ENCODE results near the gene TMEM259. TPM values are rescaled to one million over a fixed set of nuclear protein-coding genes. Genes with fewer than 3 reads are reported as not detected.

Gene TMEM259
- total RNA-seq, 2 experiments from 2014 or later: 172 to 212 TPM

GRCh38 chr19:970695-971094, 50.2 kb downstream of the TMEM259 start:
- H3K27me3 Mint-ChIP-seq: no peaks in the 10 kb centered on the region
- no peak overlapping the region for H3K4me3 Mint-ChIP-seq
- no peak for DNase-seq
- H3K36me3 Mint-ChIP-seq: peaks cover 42% of the 10 kb centered on the region
- CTCF ChIA-PET: interaction anchor here (1.1 to 1.6 kb wide), 4 partner anchors 11 to 120 kb away, joined by 3 to 6 read pairs (median 4); no protein-coding TSS in a partner anchor
- H3K4me1 Mint-ChIP-seq: no peaks in the 10 kb centered on the region
- peaks cover 2% of the 10 kb centered on the region for H3K9me3 Mint-ChIP-seq (ENCODE audit: low read depth)
- H3K27ac Mint-ChIP-seq: peak overlapping the region; percentile 35
- ATAC-seq: no peak

DNA sequence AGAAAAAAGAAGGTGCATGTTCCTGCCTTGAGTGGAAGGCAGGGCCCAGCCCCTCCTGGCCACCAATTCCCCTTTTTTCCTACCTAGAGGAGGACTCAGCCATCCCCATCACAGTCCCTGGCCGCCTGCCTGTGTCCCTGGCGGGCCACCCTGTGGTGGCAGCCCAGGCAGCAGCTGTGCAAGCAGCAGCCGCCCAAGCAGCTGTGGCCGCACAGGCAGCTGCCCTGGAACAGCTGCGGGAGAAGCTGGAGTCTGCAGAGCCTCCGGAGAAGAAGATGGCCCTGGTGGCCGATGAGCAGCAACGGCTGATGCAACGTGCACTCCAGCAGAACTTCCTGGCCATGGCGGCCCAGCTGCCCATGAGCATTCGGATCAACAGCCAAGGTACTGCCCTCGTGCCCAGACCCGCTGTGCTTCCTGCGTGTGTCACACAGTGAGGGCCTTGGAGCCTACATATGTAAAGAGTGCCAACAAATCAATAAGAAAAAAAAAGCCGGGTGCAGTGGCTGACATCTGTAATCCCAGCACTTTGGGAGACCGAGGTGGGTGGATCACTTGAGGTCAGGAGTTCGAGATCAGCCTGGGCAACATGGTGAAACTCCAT, 54.3 kb downstream of the TMEM259 start:
- ATAC-seq (no peak), DNase-seq (no peak)
- peaks cover 51% of the 10 kb centered on the region for H3K36me3 Mint-ChIP-seq
- no peak overlapping the region for H3K4me3 Mint-ChIP-seq
- H3K27ac Mint-ChIP-seq: no peak overlapping the region
- peaks cover 5% of the 10 kb centered on the region for H3K4me1 Mint-ChIP-seq
- H3K27me3 Mint-ChIP-seq: no peaks in the 10 kb centered on the region
- CTCF ChIA-PET: interaction anchor here (0.6 to 2.1 kb wide), 3 partner anchors 11 to 581 kb away, joined by 3 to 7 read pairs (median 4); no protein-coding TSS in a partner anchor
- H3K9me3 Mint-ChIP-seq (ENCODE audit: low read depth): peaks cover 2% of the 10 kb centered on the region

DNA sequence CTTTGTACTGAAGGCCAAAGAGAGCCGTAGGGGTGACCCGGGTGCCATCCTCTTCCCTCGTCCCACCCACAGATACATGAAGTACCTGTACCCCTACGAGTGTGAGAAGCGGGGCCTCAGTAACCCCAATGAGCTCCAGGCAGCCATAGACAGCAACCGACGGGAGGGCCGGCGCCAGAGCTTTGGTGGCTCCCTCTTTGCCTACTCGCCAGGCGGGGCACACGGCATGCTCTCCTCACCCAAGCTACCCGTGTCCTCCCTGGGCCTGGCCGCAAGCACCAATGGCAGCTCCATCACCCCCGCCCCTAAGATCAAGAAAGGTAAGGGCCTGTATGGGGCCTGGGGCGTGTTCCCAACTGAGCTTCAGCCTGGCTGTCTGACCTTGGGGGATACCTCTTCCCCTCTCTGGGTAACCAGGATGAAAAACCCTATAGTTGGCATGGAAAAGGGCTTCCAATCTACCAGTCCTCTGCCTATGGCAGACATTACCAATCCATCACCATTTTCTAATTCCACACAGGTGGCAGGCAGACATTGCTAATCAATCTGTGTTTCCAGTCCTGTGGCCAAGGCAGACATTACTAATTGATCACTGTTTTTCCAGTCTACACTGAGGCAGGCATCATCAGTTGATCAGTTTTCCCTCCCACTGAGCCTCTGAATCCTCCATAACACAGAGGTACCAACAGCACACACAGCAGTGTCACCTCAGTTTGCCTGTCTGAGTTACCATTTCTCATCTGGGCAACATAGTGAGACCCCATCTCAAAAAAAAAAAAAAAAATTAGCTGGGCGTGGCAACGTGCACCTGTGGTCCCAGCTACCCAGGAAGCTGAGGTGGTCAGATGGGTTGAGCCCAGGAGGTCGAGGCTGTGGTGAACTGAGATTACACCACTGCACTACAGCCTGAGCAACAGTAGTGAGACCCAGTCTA, 55.9 kb downstream of the TMEM259 start:
- Mint-ChIP-seq H3K36me3 (peaks cover 38% of the 10 kb centered on the region), H3K4me1 (peaks cover 5% of the 10 kb centered on the region), H3K27ac (no peak overlapping the region), H3K27me3 (no peaks in the 10 kb centered on the region), H3K9me3 (ENCODE audit: low read depth) (no peaks in the 10 kb centered on the region), H3K4me3 (no peak overlapping the region)
- ATAC-seq (no peak), DNase-seq (no peak)
- CTCF ChIA-PET: no interaction called here

- Mint-ChIP-seq H3K4me3 (no peak overlapping the region), H3K36me3 (peaks cover 36% of the 10 kb centered on the region), H3K9me3 (ENCODE audit: low read depth) (no peaks in the 10 kb centered on the region), H3K4me1 (peaks cover 5% of the 10 kb centered on the region), H3K27me3 (no peaks in the 10 kb centered on the region), H3K27ac (no peak overlapping the region)
- DNase-seq (no peak), ATAC-seq (no peak)
- CTCF ChIA-PET: no interaction called here
Observed at GRCh38 chr19:964116-964520, 56.8 kb downstream of the TMEM259 start.

GRCh38 chr19:963486-963951, 57.4 kb downstream of the TMEM259 start:
- CTCF ChIA-PET: no interaction called here
- no peak for ATAC-seq
- H3K4me1 Mint-ChIP-seq: peaks cover 5% of the 10 kb centered on the region

GRCh38 chr19:962683-963400, 58.1 kb downstream of the TMEM259 start:
- ATAC-seq: no peak
- H3K27ac Mint-ChIP-seq: no peak overlapping the region
- H3K4me1 Mint-ChIP-seq: peaks cover 5% of the 10 kb centered on the region
- no peak overlapping the region for H3K4me3 Mint-ChIP-seq
- H3K9me3 Mint-ChIP-seq (ENCODE audit: low read depth): no peaks in the 10 kb centered on the region
- DNase-seq: no peak
- CTCF ChIA-PET: interaction anchor here (0.6 kb wide), 1 partner anchor 18 kb away, joined by 3 read pairs; no protein-coding TSS in a partner anchor
- H3K36me3 Mint-ChIP-seq: peaks cover 27% of the 10 kb centered on the region
- no peaks in the 10 kb centered on the region for H3K27me3 Mint-ChIP-seq

More at GRCh38 chr19:963486-963951, 57.4 kb downstream of the TMEM259 start:
- Mint-ChIP-seq H3K27ac (no peak overlapping the region), H3K9me3 (ENCODE audit: low read depth) (no peaks in the 10 kb centered on the region), H3K4me3 (no peak overlapping the region), H3K36me3 (peaks cover 31% of the 10 kb centered on the region), H3K27me3 (no peaks in the 10 kb centered on the region)
- no peak for DNase-seq

DNA sequence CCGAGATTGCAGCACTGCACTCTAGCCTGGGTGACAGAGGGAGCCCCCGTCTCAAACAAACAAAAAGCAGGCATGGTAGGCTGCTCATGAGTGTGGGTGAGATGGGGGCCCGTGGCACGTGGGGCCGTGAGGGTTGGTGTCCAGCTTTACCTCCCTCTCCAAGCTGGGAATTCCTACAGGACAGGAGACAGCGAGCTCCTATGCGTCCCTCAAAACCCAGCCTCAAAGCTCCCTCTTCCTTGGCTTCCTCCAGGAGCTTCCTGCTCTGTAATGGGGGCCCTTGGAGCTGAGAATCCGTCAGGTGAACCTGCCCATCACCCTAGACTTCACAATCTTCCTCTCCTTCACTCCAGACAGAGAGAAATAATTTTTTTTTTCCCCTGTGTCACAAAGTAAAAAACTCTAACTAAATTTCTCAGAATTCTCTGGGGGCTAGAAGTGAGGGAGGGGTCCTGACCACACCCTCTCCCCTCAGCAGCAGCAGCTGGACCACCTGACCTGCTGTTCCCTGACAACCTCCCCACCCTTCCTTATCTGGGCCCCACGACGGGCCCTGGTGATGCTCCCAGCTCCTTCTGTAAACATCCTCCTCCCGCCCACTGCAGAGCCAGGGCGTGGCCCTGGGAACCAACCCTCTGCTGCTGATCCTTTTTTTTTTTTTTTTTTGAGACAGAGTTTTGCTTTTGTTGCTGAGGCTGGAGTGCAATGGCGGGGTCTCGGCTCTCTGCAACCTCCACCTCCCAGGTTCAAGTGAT, 58.9 kb downstream of the TMEM259 start:
- Mint-ChIP-seq H3K4me3 (no peak overlapping the region), H3K27ac (no peak overlapping the region), H3K9me3 (ENCODE audit: low read depth) (no peaks in the 10 kb centered on the region), H3K27me3 (no peaks in the 10 kb centered on the region), H3K36me3 (peaks cover 22% of the 10 kb centered on the region), H3K4me1 (peaks cover 5% of the 10 kb centered on the region)
- CTCF ChIA-PET: interaction anchor here (0.6 to 1.0 kb wide), 2 partner anchors 10 to 19 kb away, joined by 3 to 4 read pairs; no protein-coding TSS in a partner anchor
- ATAC-seq (no peak), DNase-seq (no peak)

DNA sequence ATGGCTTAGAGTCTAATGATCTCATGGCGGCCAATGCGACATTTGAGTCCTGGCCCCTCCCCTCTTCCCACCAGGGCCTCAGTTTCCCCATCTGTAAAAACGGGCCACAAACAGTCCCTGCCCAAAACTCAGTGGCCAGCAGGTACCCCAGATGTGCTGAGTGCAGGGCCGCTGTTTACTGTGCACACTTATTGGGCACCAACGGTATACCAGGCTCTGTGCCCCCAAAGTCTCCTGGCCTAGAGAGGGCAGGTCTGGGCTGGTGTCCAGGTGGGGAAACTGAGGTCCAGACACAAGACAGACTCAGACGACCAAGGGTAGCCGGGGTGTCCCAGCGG, 60.4 kb downstream of the TMEM259 start:
- ATAC-seq: no peak
- H3K4me3 Mint-ChIP-seq: no peak overlapping the region
- H3K27ac Mint-ChIP-seq: no peak overlapping the region
- DNase-seq: no peak
- CTCF ChIA-PET: no interaction called here
- no peaks in the 10 kb centered on the region for H3K27me3 Mint-ChIP-seq
- peaks cover 5% of the 10 kb centered on the region for H3K4me1 Mint-ChIP-seq
- no peaks in the 10 kb centered on the region for H3K9me3 Mint-ChIP-seq (ENCODE audit: low read depth)
- peaks cover 16% of the 10 kb centered on the region for H3K36me3 Mint-ChIP-seq

- Mint-ChIP-seq H3K27me3 (no peaks in the 10 kb centered on the region), H3K36me3 (peaks cover 11% of the 10 kb centered on the region), H3K9me3 (ENCODE audit: low read depth) (no peaks in the 10 kb centered on the region), H3K27ac (no peak overlapping the region), H3K4me3 (no peak overlapping the region), H3K4me1 (peaks cover 1% of the 10 kb centered on the region)
- no peak for DNase-seq
- no peak for ATAC-seq
- CTCF ChIA-PET: interaction anchor here (0.9 kb wide), 1 partner anchor 37 kb away, joined by 3 read pairs; no protein-coding TSS in a partner anchor
Observed at GRCh38 chr19:960020-960419, 60.9 kb downstream of the TMEM259 start.

Other genes starting within 250 kb of the TMEM259 start
- gene PTBP1, start 223.7 kb downstream of the TMEM259 start, total RNA-seq: 100 to 1,000 TPM; 481 to 631 TPM
- gene PLPPR3, start 199.2 kb downstream of the TMEM259 start, total RNA-seq: not detected
- not detected for gene AZU1, start 193.3 kb downstream of the TMEM259 start, total RNA-seq
- gene PRTN3, start 180.1 kb downstream of the TMEM259 start, total RNA-seq: not detected
- gene ELANE, start 168.8 kb downstream of the TMEM259 start, total RNA-seq: not detected
- 1 to 10 TPM in 1 of 2 experiments, under 1 TPM in 1; 0.66 to 1.5 TPM for gene CFD, start 161.5 kb downstream of the TMEM259 start, total RNA-seq
- gene MED16, start 127.9 kb downstream of the TMEM259 start, total RNA-seq: 10 to 100 TPM; 47.7 to 70.6 TPM
- not detected for gene RNU6-9, start 127.6 kb downstream of the TMEM259 start, total RNA-seq
- gene R3HDM4, start 107.9 kb downstream of the TMEM259 start, total RNA-seq: 10 to 100 TPM; 63.7 to 73.7 TPM
- gene KISS1R, start 103.8 kb downstream of the TMEM259 start, total RNA-seq: 1 to 10 TPM in 1 of 2 experiments, under 1 TPM in 1; 0.66 to 1.1 TPM
- 10 to 100 TPM; 30.6 to 35.9 TPM for gene ARID3A, start 95.1 kb downstream of the TMEM259 start, total RNA-seq
- 10 to 100 TPM; 64.5 to 87.9 TPM for gene WDR18, start 36.8 kb downstream of the TMEM259 start, total RNA-seq
- gene GRIN3B, start 20.7 kb downstream of the TMEM259 start, total RNA-seq: not detected
- gene RNU6-2, start 399 bp upstream of the TMEM259 start, total RNA-seq: not detected
- gene CNN2, start 5.5 kb upstream of the TMEM259 start, total RNA-seq: 100 to 1,000 TPM; 295 to 296 TPM
- 10 to 100 TPM; 62.7 to 72.9 TPM for gene ABCA7, start 19.0 kb upstream of the TMEM259 start, total RNA-seq
- gene ARHGAP45, start 46.0 kb upstream of the TMEM259 start, total RNA-seq: 100 to 1,000 TPM; 361 to 481 TPM
- gene POLR2E, start 74.3 kb upstream of the TMEM259 start, total RNA-seq: 100 to 1,000 TPM; 173 to 206 TPM
- gene GPX4, start 82.9 kb upstream of the TMEM259 start, total RNA-seq: 100 to 1,000 TPM; 143 to 217 TPM
- gene SBNO2, start 153.1 kb upstream of the TMEM259 start, total RNA-seq: 10 to 100 TPM; 50.6 to 74.7 TPM
- gene STK11, start 184.7 kb upstream of the TMEM259 start, total RNA-seq: 10 to 100 TPM; 76.7 to 80.5 TPM
- gene CBARP, start 216.9 kb upstream of the TMEM259 start, total RNA-seq: under 1 TPM; 0.29 to 0.52 TPM
- gene ATP5F1D, start 220.6 kb upstream of the TMEM259 start, total RNA-seq: 100 to 1,000 TPM; 190 to 221 TPM
- 10 to 100 TPM; 73.3 to 88.6 TPM for gene MIDN, start 227.5 kb upstream of the TMEM259 start, total RNA-seq
- gene CIRBP, start 248.2 kb upstream of the TMEM259 start, total RNA-seq: 100 to 1,000 TPM; 189 to 210 TPM